Thoracic aorta (tissue), 2 donors: ENCODE measurements around the gene TSHZ2. TPM values are rescaled to one million over a fixed set of nuclear protein-coding genes. Genes with fewer than 3 reads are reported as not detected.

Experiments
- ATAC-seq: fragments of 150-250 bp; one replicate; pipeline ENCODE4 v1.8.0; 2017; ENCODE audit warnings: low read depth; ENCODE audit not compliant: insufficient number of reproducible peaks, low FRiP score
- DNase-seq: peaks from one replicate; pipeline ENCODE4 v3.0.0-alpha.2; 2020; ENCODE audit warnings: low spot score
- H3K27ac ChIP-seq, 2 donors: fragments of 200-600 bp; sonication (generic); 1 replicate in 1 of 2; 2 replicates in 1 of 2; pipeline ENCODE4 v1.5.1; 2016; ENCODE audit warnings: mild to moderate bottlenecking in 2 of 2, moderate library complexity in 2 of 2
- H3K27me3 ChIP-seq: fragments of 200-600 bp; sonication (generic); replicated peaks from 2 replicates; pipeline ENCODE4 v1.6.0; 2016; ENCODE audit warnings: mild to moderate bottlenecking; ENCODE audit not compliant: insufficient read depth
- H3K36me3 ChIP-seq: fragments of 200-600 bp; sonication (generic); one replicate; pipeline ENCODE4 v1.5.1; 2016
- H3K4me1 ChIP-seq, 2 donors: fragments of 200-600 bp; sonication (generic); 1 replicate in 1 of 2; 2 replicates in 1 of 2; pipeline versions ENCODE4 v1.5.1 to v1.6.0; 2016; ENCODE audit warnings: low read depth in 2 of 2, mild to moderate bottlenecking in 1 of 2; ENCODE audit not compliant: control insufficient read depth in 1 of 2
- H3K4me3 ChIP-seq: fragments of 200-600 bp; sonication (generic); 2 replicates; pipeline ENCODE4 v1.5.1; 2016; ENCODE audit warnings: mild to moderate bottlenecking
- H3K9me3 ChIP-seq: fragments of 200-600 bp; sonication (generic); 2 replicates; pipeline ENCODE4 v1.5.1; 2016
- total RNA-seq, 2 donors: library from RNA; depleted of rRNA; stranded (reverse); fragments of >200 nt; gene quantifications; one replicate each; pipeline versions ENCODE4 v1.1.0 to v1.2.3, GENCODE V29; 2016
- TF ChIP-seq, protein P1 (sequence below): fragments of 200-600 bp; sonication (generic); IDR thresholded peaks from one replicate; pipeline ENCODE4 v1.5.1; 2019; ENCODE audit warnings: antibody characterized with exemption

The TSHZ2 gene
- total RNA-seq, 2 donors from 2014 or later, result 8.4 to 32.6 TPM

DNA sequence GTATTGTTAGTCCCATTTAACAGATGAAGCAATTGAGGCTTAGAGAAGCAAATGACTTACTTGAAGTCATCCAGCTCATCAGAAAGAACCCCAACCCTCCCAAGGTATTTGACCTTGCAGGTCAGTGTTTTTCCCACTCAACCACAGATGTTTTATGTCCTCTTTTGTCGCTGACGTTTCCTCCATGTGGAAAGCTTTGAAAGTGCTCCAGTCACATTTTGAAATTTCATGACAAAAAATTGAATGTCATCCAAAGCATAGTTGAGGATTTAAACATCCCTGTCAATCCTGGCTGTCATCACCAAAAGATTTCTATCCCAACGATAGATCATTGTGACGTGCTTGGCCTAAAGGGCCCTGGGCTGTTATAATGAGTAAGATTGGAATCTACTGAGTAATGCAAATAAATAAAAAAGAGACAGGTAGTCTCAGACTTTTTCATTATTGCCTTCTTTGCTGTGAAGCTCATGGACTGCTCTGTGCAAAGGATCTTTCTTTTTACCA, 102.7 kb downstream of the TSHZ2 start:
- Histone ChIP-seq H3K9me3 (no peaks in the 10 kb centered on the region), H3K4me3 (no peak overlapping the region), H3K27me3 (no peaks in the 10 kb centered on the region), H3K27ac (no peak overlapping the region), H3K4me1 (no peaks in the 10 kb centered on the region), H3K36me3 (no peaks in the 10 kb centered on the region)
- TF ChIP-seq, protein P1, sequence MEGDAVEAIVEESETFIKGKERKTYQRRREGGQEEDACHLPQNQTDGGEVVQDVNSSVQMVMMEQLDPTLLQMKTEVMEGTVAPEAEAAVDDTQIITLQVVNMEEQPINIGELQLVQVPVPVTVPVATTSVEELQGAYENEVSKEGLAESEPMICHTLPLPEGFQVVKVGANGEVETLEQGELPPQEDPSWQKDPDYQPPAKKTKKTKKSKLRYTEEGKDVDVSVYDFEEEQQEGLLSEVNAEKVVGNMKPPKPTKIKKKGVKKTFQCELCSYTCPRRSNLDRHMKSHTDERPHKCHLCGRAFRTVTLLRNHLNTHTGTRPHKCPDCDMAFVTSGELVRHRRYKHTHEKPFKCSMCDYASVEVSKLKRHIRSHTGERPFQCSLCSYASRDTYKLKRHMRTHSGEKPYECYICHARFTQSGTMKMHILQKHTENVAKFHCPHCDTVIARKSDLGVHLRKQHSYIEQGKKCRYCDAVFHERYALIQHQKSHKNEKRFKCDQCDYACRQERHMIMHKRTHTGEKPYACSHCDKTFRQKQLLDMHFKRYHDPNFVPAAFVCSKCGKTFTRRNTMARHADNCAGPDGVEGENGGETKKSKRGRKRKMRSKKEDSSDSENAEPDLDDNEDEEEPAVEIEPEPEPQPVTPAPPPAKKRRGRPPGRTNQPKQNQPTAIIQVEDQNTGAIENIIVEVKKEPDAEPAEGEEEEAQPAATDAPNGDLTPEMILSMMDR, result no peak
- DNase-seq (no peak), ATAC-seq (no peak)

DNA sequence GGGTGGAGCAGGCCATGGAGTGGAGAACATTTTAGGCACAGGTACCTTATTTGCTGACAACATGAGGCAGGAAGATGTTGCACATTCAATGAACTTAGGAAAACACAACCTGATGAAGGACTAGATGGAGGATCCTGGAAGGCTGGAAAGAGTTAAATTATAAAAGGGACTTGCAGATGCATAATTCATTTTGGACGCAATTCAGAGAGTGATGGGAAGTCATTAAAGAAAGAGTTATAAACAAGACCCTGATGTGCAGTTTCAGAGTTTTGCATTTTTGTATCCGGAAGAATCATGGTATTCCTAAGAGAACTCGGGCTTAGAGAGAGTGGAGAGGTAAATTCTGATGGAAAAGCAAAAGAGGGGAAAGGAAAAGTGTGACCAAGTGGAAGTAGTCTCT, 104.5 kb downstream of the TSHZ2 start:
- Histone ChIP-seq H3K27ac (no peak overlapping the region), H3K27me3 (no peaks in the 10 kb centered on the region), H3K4me1 (no peaks in the 10 kb centered on the region), H3K36me3 (no peaks in the 10 kb centered on the region), H3K9me3 (no peaks in the 10 kb centered on the region), H3K4me3 (no peak overlapping the region)
- ATAC-seq, result no peak
- TF ChIP-seq, protein P1, result no peak
- no peak for DNase-seq

DNA sequence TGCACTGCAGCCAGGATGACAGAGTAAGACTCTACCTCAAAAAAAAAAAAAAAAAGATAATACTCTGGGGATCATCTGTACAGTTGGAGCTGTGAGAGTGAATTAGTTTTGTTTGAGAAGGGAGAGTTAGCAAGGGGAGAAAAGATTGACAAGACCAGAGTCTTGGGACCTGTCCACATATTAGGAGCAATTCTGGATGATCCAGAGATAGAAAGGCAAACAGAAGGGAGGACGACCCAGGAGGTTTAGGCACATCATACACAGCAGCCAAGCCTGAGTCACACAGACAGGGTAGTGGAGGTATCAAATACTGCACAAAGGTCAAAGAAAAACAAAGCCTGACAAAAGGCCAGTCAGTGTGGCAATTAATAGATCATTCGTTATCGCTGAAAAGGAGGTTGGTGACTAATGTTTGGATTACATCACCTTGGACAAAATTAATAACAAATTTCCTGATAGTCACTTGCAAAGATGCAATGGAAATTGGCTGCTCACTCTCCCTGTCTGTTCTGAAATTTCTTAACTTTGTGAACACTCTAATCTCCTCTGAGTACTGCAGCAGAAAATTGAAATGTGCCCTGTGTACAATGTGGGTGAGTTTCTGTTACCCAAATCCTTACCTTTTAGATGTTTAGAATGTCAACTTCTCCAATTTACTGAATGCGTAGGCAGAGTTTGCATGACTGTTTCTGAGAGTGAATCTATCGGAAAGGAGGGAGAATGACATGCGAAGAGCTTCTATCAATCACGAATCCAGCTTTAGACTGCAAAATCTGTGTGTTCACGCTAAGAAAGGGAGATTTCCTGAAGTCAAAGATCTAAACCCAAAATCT, 105.4 kb downstream of the TSHZ2 start:
- TF ChIP-seq, protein P1, result no peak
- Histone ChIP-seq H3K36me3 (no peaks in the 10 kb centered on the region), H3K4me1 (no peaks in the 10 kb centered on the region), H3K4me3 (no peak overlapping the region), H3K9me3 (no peaks in the 10 kb centered on the region), H3K27me3 (no peaks in the 10 kb centered on the region), H3K27ac (no peak overlapping the region)
- no peak for DNase-seq
- no peak for ATAC-seq

DNA sequence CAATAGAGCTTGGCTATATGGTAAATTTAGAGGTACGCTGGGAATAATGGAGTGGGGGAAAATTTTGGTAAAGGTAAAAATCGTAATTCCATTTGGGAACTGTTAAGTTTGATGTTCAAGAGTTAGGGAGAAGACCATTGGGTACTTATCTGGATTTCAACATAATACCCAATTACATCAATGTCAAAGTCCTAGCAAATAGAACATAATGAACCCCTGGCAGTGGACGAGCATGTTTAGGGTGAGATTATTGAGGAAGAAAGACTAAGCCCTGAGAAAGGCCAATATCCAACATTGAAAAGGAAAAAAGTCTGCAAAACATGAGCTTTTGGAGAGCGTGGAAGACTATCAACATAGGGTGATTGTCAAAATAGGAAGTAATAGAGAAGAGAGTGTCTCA, 106.6 kb downstream of the TSHZ2 start:
- DNase-seq, result no peak
- no peaks in the 10 kb centered on the region for H3K36me3 ChIP-seq
- TF ChIP-seq, protein P1, result no peak
- no peaks in the 10 kb centered on the region for H3K9me3 ChIP-seq
- H3K4me3 ChIP-seq, result no peak overlapping the region
- no peak for ATAC-seq
- no peak overlapping the region for H3K27ac ChIP-seq
- no peaks in the 10 kb centered on the region for H3K4me1 ChIP-seq
- no peaks in the 10 kb centered on the region for H3K27me3 ChIP-seq

DNA sequence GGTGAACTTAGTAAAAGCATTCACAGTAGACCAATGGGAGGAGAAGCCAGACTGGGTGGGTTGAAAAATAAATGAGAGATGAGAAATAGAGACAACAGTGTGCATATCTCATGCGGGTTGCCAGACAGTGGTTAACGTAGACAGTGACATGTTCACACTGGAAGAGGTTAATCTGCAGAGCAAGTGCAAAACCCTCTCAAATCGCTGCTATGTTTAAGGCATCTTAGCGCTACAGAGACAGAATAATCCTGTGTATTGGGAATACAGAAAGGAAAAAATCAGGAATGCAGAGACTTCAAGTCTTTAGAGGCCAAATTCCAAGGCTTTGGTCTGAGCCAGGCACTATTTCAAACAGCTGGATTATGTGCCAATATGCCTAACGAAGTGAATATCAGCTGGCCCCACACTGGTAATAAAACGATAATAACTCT, 107.1 kb downstream of the TSHZ2 start:
- ATAC-seq (no peak), DNase-seq (no peak)
- no peak overlapping the region for H3K27ac ChIP-seq
- H3K27me3 ChIP-seq, result no peaks in the 10 kb centered on the region
- no peaks in the 10 kb centered on the region for H3K4me1 ChIP-seq
- no peaks in the 10 kb centered on the region for H3K36me3 ChIP-seq
- no peak overlapping the region for H3K4me3 ChIP-seq
- TF ChIP-seq, protein P1, result no peak
- no peaks in the 10 kb centered on the region for H3K9me3 ChIP-seq
